GM12801 (cell line): Measurements from ENCODE around the gene ZBTB38.

Experiments
- TF ChIP-seq, protein P1 (sequence below): IDR thresholded peaks from one replicate; pipeline ENCODE4 v1.5.1; 2011; ENCODE audit warnings: control low read depth; ENCODE audit not compliant: insufficient read length; ENCODE audit errors: extremely low read depth

ZBTB38 gene

DNA sequence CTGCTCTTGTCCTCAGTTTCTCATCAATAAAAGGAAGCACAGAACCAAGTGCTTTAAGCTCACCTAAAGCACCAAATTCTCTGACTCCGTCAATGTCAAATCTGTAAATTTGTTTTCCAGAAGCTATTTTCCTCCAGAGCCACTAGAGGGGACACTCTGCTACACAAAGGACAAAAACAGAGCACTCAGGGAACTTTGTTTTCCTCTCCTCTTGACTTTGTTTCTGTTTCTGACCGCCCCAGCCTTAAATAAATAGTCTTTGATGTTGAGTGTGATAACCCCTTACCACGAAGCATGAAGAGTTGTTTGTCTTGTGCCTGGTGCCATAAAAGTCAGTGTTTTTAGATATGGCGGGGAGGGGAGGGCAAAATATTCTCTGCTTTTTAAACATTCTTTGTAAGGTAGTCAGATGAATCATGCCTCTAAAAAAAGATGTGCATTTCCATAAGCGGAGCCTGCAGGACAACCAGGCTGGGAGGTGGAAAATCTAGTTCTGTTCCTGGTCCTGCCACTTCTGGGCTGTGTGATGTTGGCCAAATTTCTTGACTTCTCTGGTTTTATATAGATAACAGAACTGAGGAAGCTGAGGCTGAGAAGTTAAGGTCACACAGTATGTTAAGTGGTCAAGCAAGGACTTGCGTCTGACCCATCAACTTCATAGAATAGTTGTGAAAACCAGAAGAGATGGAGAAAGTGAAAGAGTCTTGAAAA is 7.3 kb upstream of the ZBTB38 start:
- TF ChIP-seq, protein P1, sequence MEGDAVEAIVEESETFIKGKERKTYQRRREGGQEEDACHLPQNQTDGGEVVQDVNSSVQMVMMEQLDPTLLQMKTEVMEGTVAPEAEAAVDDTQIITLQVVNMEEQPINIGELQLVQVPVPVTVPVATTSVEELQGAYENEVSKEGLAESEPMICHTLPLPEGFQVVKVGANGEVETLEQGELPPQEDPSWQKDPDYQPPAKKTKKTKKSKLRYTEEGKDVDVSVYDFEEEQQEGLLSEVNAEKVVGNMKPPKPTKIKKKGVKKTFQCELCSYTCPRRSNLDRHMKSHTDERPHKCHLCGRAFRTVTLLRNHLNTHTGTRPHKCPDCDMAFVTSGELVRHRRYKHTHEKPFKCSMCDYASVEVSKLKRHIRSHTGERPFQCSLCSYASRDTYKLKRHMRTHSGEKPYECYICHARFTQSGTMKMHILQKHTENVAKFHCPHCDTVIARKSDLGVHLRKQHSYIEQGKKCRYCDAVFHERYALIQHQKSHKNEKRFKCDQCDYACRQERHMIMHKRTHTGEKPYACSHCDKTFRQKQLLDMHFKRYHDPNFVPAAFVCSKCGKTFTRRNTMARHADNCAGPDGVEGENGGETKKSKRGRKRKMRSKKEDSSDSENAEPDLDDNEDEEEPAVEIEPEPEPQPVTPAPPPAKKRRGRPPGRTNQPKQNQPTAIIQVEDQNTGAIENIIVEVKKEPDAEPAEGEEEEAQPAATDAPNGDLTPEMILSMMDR: no peak

DNA sequence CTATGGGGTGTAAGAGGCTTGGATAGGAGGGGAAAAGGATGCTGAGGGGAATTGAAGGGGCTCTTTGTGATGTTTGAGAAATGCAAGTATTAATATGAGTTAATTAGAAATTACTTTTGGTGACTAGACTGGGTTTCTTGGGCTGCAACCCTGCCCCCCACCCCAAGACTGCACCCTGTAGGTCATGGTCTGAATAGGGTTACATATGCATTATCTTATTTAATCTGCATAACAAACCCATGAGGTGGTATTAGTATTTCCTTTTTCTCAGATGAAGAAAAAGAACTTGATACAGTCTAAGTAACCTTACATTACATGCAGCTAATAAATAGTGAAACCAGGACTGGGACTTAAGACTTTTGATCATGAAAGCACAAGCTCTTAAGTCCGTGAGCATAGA is 5.6 kb upstream of the ZBTB38 start:
- TF ChIP-seq, protein P1: no peak

DNA sequence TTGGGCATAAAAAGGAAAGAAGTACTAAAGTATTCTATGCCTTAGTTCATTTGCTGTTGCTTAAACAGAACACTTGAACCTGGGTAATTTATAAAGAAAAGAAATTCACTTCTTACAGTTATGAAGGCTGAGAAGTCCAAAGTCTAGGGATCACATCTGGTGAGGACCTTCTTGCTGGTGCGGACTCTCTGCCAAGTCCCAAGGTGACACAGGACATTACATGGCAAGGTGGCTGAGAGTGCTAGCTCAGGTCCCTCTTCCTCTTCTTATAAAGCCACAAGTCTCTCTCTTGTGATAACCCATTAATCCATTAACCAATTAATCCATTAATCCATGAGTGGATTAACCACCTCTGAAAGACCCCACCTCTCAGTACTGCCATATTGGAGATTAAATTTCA is 3.1 kb upstream of the ZBTB38 start:
- TF ChIP-seq, protein P1: no peak

DNA sequence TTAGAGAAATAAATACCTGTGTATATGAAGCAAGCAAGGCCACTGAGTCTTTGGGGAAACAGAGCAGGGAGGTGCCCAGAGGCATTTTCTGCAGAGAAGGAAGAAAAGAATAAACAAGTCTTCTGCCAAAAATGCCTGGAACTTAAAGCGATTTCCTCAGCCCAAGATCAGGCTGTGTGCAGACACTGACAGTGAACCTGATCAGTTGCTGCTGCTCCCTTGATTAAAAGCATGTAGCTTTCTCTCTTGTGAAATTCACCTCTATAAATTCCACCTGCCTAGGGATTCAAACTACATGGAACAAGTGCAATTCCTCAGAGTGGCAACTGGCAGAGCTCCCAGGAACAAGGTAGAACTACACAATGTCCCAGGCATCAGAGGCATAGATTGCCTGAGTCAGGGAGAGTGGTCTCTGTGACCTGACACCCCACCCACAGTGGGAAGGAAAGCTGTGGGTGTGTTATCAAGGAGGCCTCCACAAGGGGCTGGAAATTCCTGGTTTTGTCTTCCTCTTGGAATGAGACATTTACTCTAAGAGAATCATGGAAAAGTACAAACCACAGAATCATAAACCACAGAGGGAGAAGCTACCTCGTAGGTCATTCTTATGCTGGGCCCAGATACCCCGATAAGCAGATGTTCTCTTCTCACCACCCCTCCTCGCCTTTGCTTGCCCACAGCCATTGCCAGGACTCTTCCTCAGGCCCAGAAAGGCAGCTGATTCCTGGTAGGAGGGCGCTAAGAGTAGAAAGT is 1.8 kb upstream of the ZBTB38 start:
- TF ChIP-seq, protein P1: no peak

DNA sequence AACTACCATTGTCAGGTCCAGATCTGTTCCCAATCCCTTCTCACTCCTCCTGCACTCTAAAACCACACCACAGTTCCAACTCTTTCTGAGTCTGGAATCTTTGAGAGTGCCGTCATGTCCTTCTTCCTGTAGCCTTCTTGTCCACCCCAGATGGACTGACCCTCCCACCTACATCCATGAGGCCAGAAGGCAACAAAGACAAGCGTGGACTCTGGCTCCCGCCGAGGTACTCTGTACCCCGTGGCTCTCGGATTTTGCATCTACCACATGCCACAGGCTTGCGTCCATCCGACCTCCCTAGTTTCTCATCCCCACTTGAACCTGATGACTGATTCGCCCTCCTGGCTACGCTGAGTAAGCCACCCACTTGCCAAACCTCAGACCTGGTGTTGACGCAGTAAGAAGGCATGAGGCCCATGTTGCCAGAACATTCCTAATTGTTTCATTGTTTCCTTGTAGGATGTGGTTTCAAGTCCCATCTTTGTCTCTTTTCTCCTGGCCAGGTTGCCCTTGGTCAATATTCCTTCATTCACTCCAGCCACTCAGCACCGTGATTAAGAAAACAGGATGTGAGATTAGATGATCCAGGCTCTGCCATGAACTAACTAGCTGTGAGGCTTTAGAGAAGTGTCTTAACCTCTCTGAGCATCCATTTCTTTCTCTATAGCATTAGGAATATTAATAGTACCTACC is 1.1 kb upstream of the ZBTB38 start:
- TF ChIP-seq, protein P1: no peak

DNA sequence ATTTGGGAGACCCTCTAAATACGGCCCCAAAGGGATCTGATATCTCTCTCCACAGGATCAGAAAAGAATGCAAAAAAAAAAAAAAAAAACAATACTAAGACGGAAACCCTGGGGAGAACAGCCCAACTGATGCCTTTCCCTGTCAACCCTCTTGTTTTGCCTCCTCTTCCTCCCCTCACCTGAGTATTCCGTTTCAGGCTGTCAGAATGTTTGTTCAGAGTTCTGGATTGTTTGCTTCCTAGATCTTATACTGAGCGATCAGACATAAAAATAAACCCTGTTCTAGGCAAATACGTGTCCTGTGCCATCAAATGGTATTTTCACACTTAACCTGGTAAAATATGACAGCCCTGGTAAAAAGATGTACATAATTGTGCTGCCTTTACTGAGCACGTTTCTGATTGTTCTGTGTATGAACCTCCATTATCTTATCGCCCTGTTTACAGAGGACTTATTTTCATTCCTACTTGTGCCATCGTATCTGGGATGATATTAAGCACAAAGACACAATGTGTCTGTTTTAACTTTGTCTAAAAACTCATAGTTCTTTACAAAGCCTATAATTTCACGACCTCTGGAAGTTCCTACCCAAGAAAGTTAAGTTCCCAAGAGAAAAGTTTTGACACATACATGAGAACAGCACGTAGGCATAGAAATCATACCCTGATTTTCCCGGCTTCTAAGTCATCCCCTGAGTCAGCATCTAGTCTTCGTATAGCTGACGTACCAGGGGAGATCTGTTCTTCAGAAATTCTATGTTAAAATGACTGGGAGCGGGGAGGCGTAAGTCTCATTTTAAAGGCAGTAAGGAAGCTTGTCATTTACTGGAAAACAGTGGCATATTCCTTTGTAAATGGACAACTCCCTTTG is 856 bp downstream of the ZBTB38 start:
- TF ChIP-seq, protein P1: no peak

DNA sequence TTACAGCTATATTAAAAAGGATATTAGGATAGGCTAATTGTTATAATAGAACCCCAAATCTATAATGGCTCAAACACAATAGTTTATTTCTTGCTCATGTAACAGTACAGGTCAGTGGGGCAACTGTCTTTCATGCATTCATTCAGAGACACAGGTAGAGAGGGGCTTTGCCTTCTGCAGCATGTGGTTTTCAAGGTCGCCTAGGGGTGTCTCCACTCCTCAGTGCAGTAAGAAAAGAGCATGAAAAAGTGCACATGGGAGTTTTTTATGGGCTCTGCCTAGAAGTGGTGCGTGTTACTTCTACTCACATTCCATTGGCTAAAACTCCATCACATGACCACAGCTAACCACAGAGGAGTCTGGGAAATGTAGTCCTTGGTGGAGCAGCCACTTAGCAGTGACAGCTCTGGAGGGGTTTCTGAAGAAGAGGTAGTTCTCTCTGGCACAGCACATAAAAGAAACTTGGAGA is 1.8 kb downstream of the ZBTB38 start:
- TF ChIP-seq, protein P1: no peak
